Spleen (tissue), 7 donors: ENCODE results near the gene ITIH2.

Experiments used
- POLR2A ChIP-seq, 3 donors: fragments of 450-650 bp; IDR thresholded peaks; one replicate each; pipeline ENCODE4 v1.5.1; 2017; ENCODE audit warnings: antibody characterized with exemption in 3 of 3, mild to moderate bottlenecking in 1 of 3
- POLR2AphosphoS5 ChIP-seq, 3 donors: sonication (generic); formaldehyde crosslinking; IDR thresholded peaks; one replicate each; pipeline ENCODE4 v1.5.1; 2017; ENCODE audit warnings: antibody characterized with exemption in 3 of 3
- TF ChIP-seq, protein P1 (sequence below), 11 experiments: fragments of 200-600 bp in 7 of 11; fragments of 450-650 bp in 4 of 11; sonication (generic) in 4 of 11; IDR thresholded peaks in 8 of 11; conservative IDR thresholded peaks in 3 of 11; 1 replicate in 7 of 11; 2 replicates in 4 of 11; pipeline versions ENCODE4 v1.4.0 to v1.8.0; 2016 to 2021; ENCODE audit warnings: antibody characterized with exemption in 11 of 11, inconsistent platforms in 4 of 11, mild to moderate bottlenecking in 1 of 11
- donor health status: DM: no; HTN: no; CAD: no; lungs with moderate emphysema.
- donor health status: DM: no; HTN: no; CAD: no.
- donor health status: DM: no; HTN: no; CAD: no.

DNA sequence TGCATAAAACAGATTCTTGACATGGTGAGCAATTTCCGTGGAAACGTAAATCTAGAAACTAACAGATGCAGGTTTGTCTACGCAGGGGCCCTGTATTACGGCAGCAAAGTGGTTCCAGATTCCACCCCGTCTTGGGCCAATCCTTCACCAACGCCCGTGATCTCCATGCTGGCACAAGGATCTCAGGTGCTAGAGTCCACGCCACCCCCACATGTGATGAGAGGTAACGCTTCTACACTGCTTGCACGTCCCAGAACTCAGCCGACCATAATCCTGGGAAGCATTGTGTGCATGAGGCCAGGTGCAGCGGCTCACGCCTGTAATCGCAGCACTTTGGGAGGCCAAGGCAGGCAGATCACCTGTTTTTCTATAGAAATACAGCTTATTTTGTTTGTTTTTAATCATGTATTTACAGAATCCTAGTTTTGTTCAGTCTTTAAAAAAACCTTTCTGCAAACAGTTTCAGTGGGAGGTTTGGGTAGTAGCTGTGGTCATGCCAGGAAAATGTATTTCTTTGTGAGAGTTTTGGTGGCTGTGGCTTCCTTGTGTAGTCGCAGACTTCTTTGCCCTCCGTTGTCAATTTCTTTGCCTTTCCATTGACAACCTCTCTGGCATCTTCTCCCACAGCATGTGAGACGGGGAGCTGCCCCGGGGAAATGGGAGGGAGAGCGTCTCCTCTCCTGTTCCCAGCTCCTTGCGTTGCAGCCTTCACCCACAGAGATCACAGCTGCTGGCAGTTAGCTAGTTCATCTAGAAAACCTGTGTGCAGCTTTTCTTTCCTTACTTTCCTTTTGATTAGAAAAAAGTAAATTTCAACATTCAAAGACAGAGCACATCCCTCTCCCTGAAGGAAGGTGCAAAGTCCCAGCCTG, 35.7 kb downstream of the ITIH2 start:
- TF ChIP-seq POLR2A (IDR thresholded peaks at IDR 0.05) (no peak), POLR2AphosphoS5 (IDR thresholded peaks at IDR 0.05) (no peak)
- TF ChIP-seq, protein P1, sequence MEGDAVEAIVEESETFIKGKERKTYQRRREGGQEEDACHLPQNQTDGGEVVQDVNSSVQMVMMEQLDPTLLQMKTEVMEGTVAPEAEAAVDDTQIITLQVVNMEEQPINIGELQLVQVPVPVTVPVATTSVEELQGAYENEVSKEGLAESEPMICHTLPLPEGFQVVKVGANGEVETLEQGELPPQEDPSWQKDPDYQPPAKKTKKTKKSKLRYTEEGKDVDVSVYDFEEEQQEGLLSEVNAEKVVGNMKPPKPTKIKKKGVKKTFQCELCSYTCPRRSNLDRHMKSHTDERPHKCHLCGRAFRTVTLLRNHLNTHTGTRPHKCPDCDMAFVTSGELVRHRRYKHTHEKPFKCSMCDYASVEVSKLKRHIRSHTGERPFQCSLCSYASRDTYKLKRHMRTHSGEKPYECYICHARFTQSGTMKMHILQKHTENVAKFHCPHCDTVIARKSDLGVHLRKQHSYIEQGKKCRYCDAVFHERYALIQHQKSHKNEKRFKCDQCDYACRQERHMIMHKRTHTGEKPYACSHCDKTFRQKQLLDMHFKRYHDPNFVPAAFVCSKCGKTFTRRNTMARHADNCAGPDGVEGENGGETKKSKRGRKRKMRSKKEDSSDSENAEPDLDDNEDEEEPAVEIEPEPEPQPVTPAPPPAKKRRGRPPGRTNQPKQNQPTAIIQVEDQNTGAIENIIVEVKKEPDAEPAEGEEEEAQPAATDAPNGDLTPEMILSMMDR (IDR thresholded peaks at IDR 0.05 in 8 of 11, conservative IDR thresholded peaks at IDR 0.05 in 3 of 11) = no peak
